ENCODE data around the gene IGF2R.

Gene IGF2R

DNA sequence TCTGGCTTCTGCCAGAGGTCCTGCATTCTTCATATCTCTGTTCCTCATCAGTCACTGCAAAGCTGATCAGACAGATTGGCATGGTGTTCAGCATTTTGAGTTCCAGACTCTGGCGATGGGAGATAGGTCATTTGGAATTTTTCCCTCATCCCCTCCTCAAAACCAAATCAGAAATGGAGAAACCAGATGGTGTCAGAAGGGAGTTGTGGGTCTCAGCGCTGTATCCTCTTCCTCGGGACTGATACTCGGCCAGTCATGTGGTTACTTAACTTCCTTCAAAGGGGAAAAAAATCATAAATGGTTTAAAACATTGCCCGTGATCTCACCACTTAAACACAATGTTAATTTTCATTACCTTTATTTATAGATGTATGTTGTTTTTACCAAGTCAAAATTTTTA is 75.8 kb downstream of the IGF2R start:
- no peak for DNase-seq (ENCODE audit: low spot score)

DNA sequence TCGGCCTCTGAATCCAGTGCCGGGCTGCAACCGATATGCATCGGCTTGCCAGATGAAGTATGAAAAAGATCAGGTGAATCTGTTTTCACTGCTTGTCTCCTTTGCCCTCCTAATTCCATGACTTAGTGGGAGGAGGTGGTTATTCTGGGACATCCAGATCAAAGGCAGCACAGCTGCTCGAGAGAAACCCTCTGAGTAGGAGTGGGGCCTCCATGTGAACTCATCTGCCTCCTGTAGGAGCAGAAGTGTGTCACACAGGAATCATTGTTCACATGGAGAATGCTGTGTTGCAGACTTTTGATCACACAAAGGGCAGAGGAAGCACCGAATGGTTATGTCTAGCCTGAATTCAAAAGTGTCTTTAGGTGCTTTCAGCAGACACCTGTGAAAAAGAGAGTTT is 79.6 kb downstream of the IGF2R start:
- no peak for DNase-seq (ENCODE audit: low spot score)

DNA sequence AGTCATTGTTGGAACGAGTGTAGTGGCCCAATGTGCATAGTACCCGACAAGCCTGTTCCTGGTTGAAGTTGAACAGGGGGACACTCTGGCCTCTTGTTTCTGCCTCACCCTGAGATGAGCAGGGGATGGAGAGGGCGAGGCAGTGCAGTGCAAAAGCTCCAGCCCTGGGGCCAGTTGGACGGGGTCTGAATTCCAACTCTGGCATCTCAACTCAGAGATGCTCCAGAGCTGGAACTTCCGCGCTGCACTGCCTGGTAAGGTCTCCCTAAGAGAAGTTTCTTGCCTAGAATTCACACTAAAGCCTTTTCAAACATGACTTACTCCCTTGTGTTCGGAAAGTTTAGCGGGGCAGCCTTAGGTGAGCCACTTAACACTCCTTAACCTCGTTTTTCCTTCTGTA is 80.5 kb downstream of the IGF2R start:
- DNase-seq (ENCODE audit: low spot score): no peak

DNA sequence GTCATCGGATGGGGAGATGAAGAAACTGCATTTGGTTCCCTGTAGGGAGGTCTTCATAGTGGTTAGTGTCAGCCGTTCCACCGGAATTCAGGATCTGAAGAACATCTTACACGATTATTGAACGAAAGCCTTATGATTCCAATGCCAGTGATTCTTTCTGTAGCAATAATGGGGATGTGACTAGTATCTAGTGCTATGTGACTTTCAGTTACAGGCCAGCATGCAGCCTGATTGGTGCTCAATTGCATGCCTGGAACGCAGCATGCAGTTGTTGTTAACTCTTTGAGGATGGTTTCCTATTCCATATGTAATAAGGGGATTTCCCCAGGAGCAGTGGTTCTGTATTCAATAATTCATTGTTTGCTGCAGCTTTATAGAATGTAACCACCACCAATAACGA is 81.1 kb downstream of the IGF2R start:
- DNase-seq (ENCODE audit: low spot score): no peak

DNA sequence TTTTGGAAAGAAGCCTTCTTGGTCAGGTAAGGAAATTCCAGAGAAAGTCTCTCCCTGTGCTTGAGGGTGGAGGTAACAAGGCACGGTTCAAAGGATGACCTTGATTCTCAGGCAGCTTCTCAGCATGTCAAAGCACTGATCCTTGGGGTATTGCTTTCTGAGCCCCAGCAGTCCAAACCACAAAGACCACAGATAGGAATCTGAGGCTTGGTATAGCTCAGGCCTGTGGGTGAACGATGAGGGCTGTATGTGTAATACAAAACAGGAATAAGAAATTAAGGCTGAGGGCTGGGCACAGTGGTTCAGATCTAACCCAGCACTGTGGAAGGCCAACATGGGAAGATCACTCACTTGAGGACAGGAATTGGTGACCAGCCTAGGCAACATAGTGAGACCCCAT is 82.5 kb downstream of the IGF2R start:
- DNase-seq (ENCODE audit: low spot score): no peak

DNA sequence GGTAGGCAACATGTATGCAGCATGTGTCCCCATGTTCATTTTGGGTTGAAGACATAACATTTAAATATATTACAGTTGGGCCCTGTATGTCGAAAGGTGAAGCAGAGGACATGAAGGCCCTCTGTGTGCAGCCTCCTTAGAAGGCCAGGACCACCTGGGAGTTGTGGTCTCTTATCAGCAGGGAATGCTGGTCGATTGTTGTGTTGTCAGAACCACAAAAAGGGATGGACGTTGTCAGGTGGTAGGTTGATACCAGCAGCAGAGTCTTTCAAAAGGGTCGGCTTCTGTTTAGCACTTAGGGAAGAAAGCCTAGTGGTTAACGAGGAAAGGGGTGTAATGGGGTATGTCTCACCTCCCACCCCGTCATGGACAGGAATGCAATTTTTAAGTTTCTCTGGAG is 85.4 kb downstream of the IGF2R start:
- no peak for DNase-seq (ENCODE audit: low spot score)

DNA sequence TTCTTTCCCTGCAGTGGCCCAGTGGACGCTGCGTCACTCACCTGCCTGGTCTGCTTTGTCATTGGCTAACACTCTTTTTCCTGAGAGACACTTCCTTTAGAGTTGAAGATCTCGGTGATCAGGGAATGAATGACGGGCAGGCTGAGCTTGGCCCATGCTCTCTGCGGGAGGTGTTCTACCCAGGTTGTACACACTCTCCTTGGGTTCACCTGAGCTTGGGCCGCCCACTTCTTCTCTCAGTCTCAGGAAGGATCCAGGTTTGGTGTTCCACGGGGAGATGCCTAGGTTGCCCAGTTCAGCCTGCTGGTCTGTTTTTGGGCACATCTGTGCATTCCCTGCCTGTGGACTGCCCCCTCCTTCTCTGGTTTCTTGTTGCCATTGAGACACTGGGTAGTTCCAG is 86.0 kb downstream of the IGF2R start:
- DNase-seq (ENCODE audit: low spot score): no peak

DNA sequence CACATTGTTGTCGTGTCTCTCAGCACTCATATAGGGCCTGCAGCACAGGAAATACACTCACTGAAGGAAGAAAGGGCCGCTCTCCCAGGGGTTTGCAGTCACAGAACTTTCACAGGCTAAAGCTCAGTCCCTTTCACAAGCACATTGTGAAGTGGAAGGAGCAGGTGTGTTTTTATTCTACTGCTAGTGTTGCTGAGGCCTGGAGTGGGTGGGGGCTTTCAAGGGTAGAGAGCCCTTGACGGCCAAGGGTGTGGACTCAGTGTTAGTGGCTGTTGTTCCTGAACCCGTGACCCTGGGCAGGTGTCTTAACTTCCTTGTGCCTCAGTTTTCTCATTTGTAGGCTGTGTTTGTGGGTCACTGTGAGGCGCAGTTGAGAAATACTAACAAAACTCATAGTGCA is 86.5 kb downstream of the IGF2R start:
- DNase-seq (ENCODE audit: low spot score): no peak

DNA sequence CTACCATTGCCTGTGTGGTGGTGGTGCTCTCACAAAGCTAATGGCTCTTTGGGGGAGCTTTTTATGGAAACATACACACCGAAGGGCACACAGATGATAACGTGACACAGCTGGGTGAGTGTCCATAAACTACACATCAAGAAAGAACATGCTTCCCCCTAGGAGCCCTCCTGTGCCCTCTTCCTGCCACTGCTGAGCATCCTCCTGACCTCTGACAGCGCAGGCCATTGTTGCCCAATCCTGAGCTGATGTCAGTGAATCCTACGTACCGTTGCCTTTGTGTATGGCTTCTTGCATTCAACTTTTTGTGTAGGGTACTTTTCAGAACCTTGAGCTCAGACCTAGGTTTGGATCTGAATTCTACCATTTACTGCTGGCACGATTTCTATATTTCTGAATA is 86.9 kb downstream of the IGF2R start:
- DNase-seq (ENCODE audit: low spot score): no peak

DNA sequence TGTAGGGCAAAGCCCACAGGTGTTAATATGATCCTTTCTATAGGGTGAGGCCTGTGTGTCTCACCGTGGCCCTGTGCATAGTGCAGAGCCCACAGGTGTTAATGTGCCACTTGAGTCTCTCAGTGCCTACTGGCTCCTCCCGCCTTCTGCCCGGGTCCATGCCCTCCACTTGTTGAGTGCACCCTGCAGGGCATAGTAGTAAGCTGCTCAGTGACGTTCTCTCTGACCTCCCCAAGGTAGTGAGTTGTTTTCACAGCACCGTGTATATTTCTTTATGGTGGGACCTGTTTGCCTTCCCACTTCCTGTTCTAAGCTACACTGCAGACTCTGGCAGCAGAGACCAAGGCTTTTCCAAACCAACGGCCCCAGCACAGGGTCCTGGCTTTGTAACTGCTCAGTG is 88.2 kb downstream of the IGF2R start:
- DNase-seq (ENCODE audit: low spot score): no peak

DNA sequence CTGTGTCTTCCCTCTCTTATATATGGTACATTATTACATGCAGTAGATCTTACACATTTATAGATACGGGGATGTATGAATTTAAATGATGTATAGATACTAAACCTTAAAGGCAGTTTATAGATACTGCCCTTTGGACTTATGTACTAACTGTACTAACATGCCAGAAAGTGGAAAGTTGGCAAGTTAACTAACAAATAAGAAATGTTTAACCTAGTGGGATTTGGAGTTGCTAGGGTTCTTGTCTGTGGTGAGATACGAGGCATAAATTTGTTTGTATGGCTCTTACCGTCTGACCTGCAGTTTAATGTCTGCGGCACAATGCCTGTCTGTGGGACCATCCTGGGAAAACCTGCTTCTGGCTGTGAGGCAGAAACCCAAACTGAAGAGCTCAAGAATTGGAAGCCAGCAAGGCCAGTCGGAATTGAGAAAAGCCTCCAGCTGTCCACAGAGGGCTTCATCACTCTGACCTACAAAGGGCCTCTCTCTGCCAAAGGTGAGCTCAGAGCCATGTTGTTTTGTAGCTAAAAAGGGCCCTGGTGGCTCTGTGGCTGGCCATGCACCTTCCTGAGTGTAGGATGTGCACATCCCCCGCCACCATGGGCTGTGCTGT is 89.8 kb downstream of the IGF2R start:
- no peak for DNase-seq (ENCODE audit: low spot score)

DNA sequence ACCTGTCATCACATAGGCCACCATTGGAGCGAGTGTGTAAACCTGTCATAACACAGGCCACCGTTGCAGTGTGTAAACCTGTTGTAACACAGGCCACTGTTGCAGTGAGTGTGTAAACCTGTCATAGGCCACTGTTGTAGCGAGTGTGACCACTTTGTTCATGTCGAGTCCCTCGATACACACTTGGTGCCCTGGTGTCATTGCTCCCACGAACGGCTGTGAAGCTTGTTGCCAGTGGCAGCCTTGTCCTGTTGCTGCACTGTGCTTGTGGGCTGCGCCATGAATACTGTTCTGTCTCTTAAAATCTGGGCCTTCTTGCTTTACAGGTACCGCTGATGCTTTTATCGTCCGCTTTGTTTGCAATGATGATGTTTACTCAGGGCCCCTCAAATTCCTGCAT is 91.3 kb downstream of the IGF2R start:
- no peak for DNase-seq (ENCODE audit: low spot score)

DNA sequence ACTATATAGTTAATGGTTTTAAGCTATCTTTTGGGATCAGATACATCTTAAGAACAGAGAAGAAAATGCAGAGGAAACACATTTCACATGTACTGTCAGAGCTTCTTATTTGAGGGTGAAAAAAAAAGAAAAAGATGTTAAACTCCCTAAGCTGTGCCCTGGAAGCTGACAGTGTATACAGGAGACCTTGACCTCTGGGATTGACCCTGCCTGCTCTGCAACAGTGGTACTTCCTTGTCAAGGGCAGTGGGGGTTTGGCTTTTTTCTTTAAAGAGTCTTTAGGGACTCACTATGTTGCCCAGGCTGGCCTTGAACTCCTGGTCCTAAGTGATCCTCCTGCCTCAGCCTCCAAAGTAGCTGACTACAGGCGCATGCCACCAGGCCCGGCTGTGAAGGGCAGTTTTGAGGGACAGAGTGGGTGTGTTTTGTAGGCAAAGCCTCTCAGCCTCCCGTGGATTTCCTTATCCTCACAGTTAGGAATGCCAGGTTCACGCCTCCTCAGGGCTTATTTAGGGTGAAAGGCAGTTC is 92.1 kb downstream of the IGF2R start:
- no peak for DNase-seq (ENCODE audit: low spot score)

DNA sequence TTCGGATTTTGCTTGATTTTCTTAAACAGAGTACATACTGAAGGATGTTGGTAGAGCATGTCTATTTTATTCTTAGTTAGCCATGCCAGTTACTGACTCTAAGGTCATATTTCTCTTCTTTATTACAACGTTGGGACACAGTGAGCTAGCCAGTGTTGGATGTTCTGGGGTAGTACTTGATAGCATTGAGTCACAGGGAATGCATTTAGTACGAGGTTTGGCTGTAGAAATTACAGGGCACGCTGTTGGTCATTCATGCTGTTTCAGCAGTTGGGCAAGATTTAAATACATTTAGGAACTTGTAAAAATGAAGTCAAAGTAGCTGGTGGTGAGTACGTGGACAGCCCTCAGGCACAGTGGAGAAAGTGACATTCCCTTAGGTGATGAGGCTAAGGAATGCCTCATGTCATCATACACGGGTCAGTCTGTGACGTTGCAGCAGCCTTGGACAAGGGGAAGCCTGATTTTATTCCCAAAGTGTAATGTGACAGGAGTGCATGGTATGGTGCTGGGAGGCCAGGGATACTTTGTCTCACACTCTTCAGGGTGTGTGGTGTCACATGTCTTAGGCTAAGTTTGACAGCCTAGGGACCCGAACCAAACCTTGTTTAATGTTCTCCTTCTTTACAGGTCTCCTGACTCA is 95.0 kb downstream of the IGF2R start:
- no peak for DNase-seq (ENCODE audit: low spot score)

DNA sequence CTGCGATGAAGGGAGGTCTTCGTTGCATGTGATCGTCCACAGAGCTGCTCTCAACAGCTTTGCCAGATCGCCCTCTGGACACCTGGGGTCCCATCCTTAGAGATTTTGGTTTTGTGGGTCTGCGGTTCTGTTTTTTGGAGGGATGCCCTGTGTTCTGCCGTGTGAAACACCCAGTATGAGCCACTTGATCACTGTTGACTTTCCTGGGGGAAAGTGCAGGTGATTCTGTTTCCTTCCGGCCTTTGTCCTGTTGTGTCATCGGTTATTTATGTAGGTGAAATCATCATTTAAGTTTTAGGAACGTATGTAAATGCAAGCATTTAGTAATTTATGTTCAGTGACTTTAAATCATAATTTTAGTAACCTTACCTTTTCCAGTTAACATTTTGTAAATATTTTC is 96.3 kb downstream of the IGF2R start:
- no peak for DNase-seq (ENCODE audit: low spot score)

DNA sequence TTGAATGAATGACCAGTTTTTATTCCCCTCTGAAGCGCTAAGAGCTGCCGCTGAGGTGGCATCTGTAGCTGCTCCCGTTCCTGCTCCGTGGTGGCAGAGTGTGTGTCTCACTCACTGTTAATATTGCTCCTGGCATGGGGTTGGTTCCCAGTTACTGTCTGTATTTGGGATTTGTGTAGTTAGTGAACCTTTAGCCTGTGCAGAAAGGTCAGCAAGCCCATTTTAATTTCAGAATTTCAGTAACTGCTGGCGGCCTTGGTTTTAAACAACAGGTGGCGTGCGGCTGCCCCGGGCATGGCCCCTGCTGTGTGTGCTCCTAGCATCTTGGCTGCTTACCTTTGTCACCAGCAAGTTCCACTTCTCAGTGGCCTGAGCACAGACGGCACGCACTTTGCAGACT is 98.7 kb downstream of the IGF2R start:
- no peak for DNase-seq (ENCODE audit: low spot score)

DNA sequence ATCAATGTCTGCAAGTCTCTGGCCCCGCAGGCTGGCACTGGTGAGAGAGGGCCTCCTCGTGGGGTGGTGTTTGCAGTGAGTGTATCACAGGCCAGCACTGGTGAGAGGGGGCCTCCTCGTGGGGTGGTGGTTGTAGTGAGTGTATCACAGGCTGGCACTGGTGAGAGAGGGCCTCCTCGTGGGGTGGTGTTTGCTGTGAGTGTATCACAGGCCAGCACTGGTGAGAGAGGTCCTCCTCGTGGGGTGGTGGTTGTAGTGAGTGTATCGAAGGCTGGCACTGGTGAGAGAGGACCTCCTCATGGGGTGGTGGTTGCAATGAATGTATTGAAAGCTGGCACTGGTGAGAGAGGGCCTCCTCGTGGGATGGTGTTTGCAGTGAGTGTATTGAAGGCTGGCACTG is 99.5 kb downstream of the IGF2R start:
- no peak for DNase-seq (ENCODE audit: low spot score)

DNA sequence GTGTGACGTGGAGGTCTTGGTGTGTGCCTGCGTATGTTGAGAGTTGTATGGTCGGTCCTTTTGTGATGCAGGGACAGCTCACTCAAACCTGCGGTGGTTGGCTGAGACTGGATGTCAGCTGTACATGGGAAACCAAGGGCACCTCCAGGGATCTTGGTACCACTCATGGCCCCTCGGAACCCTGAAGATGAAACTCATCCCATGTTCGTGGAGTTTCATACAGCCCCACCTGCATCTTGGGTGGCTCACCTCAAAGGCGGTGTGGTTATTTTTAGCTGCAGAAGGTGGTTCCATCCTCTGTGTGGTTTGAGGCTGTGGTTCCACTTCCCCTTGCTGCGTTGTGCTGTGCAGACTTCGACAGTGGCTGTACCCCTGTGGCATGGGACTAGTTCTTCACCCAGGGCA is 100.2 kb downstream of the IGF2R start:
- DNase-seq (ENCODE audit: low spot score): no peak

DNA sequence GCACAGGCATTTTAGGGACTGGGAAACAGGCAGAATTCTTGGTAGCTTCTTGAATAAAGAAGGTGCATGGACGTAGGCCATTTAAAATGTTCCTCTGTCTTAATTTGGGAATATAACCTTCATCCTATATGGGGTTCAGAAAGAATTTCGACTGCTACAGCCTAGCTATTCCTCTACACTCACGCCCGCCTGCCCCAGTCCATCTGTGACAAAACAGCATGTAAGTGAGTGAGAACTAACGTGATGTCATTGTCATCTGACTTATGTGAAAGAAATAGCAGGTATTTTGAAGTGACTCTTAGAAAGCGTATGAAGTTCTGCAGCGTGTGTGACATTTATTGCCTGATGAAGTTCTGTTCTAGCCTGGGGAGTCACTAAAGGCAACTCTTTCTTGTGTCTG is 100.6 kb downstream of the IGF2R start:
- DNase-seq (ENCODE audit: low spot score): no peak

DNA sequence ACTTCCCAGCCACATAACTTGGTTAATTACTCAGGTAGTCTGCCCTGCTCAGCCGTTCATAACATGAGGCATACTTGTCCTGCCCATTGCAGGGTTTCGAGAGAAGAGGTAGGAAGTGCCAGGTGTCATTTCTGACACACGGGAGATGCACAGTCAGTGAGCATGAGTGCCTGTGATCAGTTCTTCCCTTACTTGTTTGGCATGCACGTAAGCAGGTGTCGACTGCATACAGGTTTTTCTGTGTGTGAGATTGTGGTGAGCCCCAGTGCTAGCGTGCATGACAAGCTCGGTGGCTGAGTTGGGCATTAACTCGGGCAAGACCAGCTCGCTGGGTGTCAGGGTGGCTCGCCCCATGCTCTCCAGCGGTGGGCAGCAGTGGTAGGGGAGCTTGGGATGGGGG is 101.5 kb downstream of the IGF2R start:
- DNase-seq (ENCODE audit: low spot score): no peak

DNA sequence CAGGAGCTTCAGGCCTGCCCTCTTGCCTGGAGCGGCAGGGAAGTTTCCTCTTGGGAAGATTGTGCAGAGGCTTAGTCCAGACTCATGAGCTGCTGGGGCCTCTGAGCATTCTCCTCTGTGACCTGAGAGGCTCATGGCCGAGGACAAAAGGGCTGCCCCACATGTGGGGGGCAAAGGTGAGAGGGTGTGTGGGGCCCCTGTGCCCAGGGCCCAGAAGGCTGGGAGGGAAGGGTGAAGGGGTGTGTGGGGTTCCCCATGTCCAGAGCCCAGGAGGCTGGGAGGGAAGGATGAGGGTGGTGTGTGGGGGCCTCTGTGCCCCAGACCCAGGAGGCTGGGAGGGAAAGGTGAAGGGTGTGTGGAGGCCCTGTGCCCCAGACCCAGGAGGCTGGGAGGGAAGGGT is 101.9 kb downstream of the IGF2R start:
- no peak for DNase-seq (ENCODE audit: low spot score)

DNA sequence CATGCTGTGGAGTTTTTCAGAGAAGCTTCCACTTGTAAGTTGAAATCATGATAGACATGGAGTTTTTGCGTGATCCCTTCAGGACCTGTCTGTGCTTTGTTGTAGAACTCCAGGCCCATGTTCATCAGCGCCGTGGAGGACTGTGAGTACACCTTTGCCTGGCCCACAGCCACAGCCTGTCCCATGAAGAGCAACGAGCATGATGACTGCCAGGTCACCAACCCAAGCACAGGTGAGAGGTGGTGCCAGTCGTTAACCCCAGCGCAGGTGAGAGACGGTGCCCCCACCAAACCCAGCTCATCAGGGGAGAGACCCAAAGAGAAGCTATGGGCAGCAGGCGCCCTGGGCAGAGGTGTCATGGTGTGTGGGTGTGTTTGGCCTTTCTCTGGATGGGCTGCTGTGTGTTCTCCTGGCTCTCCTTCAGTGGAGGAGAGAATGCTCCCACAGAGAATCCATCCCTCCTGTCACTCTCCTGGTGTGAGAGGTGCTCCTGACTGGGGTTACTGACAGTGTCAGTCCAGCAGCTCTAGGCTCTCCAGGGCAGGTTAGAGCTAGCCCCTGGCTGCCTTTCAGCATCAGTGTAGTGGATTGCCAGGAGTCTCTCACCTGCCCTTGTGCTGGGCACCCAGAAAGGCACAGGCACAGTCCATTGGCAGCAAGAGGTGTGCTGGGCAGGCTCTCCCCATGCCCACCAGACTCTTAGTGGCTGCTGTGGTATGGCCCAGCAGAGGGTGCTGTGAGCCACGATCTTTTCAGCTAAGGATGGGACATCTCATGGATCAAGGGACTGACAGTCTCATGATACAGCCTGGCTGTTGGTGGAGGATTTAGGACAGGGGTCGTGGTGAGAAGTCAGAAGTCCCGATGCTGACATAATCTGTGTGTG is 103.2 kb downstream of the IGF2R start:
- DNase-seq (ENCODE audit: low spot score): no peak

DNA sequence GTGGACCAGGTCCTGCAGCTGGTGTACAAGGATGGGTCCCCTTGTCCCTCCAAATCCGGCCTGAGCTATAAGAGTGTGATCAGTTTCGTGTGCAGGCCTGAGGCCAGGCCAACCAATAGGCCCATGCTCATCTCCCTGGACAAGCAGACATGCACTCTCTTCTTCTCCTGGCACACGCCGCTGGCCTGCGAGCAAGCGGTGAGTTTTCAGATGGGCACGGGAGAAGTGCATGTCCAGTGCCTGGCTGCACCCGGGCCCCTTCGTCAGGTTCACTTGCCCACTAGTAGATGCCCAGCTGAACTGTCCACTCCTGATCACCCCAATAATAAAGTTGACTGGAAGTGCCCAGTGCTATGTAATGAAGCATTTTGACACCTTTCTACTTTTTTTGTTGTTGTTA is 104.4 kb downstream of the IGF2R start:
- DNase-seq (ENCODE audit: low spot score): no peak
